Ecto neural progenitor cell (in vitro differentiated cells): ENCODE measurements around the gene TMEM244.
"Not testable (repeated sequence)": the region's sequence is repeated elsewhere in the genome, so short reads cannot be mapped to it uniquely, and the experiment has no call there.

ENCODE experiments used
- DNase-seq: peaks from one replicate; pipeline ENCODE4 v3.0.0-alpha.2; 2018; ENCODE audit warnings: low spot score

TMEM244 gene

GRCh38 chr6:129807141-129807540, 54.0 kb downstream of the TMEM244 start:
- DNase-seq = not testable (repeated sequence)

GRCh38 chr6:129802920-129803319, 58.2 kb downstream of the TMEM244 start:
- DNase-seq = not testable (repeated sequence)

GRCh38 chr6:129801909-129802308, 59.2 kb downstream of the TMEM244 start:
- DNase-seq = no peak

- DNase-seq = no peak
Observed at GRCh38 chr6:129795261-129795660, 65.9 kb downstream of the TMEM244 start.

DNA sequence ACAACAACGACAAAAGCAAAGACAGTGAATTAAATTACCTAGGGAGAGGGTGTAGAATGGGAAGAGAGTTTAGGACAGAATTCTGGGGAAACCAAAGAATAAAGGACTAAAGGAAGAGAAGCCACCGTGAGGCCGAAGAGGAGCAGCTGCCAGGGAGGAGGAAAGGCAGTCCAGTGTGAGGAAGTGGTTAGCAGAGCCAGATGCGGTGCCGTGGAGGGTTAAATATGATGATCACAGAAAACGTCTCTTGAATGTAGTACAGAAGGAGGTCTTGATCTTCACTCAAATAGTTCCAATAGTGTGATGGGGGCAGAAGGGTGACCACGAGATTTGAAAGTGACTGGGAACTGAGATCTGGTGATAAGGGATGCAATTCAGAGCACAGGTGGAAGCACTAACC, 67.7 kb downstream of the TMEM244 start:
- DNase-seq = no peak

- no peak for DNase-seq
Observed at GRCh38 chr6:129792049-129792448, 69.1 kb downstream of the TMEM244 start.

GRCh38 chr6:129790785-129791184, 70.3 kb downstream of the TMEM244 start:
- no peak for DNase-seq

- DNase-seq = no peak
Observed at GRCh38 chr6:129789974-129790373, 71.1 kb downstream of the TMEM244 start.

GRCh38 chr6:129787816-129788215, 73.3 kb downstream of the TMEM244 start:
- DNase-seq = no peak

DNA sequence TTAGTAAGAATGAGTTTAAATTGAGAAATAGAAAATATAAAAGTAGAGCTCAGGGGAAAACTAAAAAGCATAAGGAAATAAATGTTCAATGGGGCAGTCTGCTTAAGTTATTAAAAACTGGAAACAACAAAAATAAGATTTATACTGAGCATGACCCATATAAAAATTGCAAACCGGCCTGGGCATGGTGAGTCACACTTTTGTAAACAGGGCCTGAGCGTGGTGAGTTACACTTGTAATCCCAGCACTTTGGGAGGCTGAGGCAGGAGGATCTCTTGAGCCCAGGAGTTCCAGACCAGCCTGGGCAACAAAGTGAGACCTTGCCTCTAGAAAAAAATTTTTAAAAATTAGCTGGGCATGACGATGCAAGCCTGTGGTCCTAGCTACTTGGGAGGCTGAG, 74.6 kb downstream of the TMEM244 start:
- DNase-seq = no peak

- DNase-seq = no peak
Observed at GRCh38 chr6:129785756-129786135, 75.4 kb downstream of the TMEM244 start.

DNA sequence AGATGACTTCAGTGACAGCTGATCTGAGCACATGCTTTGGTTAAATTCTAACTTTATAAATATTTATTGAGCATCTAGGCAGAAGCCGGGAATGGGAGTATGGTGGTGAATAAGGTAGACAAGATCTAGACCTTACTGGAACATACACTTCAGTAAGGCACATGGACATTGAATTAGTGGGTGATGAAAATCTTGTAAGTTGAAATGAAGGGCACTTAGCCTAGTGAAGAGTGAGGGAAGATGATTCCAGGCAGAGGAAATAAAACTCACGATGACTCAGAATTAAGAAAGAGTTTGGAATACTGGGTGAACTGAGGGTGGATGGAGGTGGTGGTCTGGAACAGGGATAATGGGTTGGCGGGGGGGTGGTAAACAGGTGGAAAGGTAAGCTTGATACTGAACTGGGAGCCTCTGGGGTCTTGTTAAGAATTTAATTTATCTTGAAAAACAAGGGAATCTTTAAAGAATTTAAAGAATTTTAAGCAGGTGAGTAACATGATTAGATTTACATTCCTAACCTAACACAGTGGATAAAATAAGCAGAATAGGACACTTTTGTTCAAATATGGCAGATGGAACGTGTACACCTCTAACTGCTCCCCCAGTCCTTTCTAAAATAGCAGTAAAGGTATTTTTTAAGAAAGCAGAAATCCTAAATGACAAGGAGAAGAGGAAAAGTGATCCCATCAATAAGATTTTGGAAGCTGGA, 75.9 kb downstream of the TMEM244 start:
- no peak for DNase-seq
